Stomach smooth muscle (tissue), 2 donors: ENCODE measurements around the gene FOS.

ENCODE experiments used
- H3K27ac ChIP-seq: one replicate; pipeline ENCODE4 v1.7.0; 2013; ENCODE audit warnings: mild to moderate bottlenecking, low read length, inconsistent platforms
- H3K27me3 ChIP-seq, 2 donors: one replicate each; pipeline ENCODE4 v1.7.0; 2013; ENCODE audit warnings: low read length in 2 of 2; ENCODE audit not compliant: insufficient read depth in 2 of 2, control insufficient read depth in 1 of 2
- H3K36me3 ChIP-seq, 2 donors: one replicate each; pipeline ENCODE4 v1.7.0; 2013; ENCODE audit warnings: low read length in 2 of 2; ENCODE audit not compliant: control insufficient read depth in 2 of 2, insufficient read depth in 2 of 2
- H3K4me1 ChIP-seq: one replicate; pipeline ENCODE4 v1.7.0; 2013; ENCODE audit warnings: low read length; ENCODE audit not compliant: control insufficient read depth, insufficient read depth
- H3K4me3 ChIP-seq, 2 donors: one replicate each; pipeline ENCODE4 v1.7.0; 2013; ENCODE audit warnings: low read length in 2 of 2
- H3K9ac ChIP-seq, 2 donors: one replicate each; pipeline ENCODE4 v1.7.0; 2013; ENCODE audit warnings: low read length in 2 of 2, mild to moderate bottlenecking in 1 of 2
- H3K9me3 ChIP-seq, 2 donors: one replicate each; pipeline ENCODE4 v1.7.0; 2013; ENCODE audit warnings: low read length in 2 of 2; ENCODE audit not compliant: control insufficient read depth in 2 of 2
- donor health status: healthy.
- donor health status: Pancreatic carcinoma.

The FOS gene

DNA sequence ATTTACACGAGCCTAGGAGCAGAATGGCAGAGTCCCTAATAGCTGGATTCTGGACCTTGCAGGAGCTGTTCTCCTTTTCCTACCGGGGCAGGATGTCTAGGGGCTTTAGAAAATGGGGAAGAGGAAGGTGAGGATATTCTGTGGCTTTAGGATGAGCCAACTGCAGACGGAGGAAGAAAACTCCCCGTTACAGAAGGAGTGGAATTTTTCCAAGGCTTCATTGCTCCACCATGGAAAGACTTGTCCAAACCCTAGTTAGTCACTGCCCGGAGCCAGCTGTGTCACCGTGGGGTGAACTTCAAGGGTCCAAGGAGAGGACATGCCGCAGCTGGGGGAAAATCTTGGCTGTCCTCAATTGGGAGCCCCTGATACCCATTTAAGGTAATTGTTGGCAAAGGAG is 41.6 kb downstream of the FOS start:
- H3K36me3 ChIP-seq: no peaks in the 10 kb centered on the region
- H3K9ac ChIP-seq: no peak overlapping the region
- peaks cover 5% of the 10 kb centered on the region for H3K4me1 ChIP-seq
- H3K4me3 ChIP-seq: no peak overlapping the region
- H3K27me3 ChIP-seq: peaks cover 0 to 2% of the 10 kb centered on the region in 2 donors
- no peaks in the 10 kb centered on the region for H3K9me3 ChIP-seq
- no peak overlapping the region for H3K27ac ChIP-seq

GRCh38 chr14:75322746-75323145 is 44.1 kb downstream of the FOS start:
- Histone ChIP-seq H3K9ac (no peak overlapping the region), H3K36me3 (no peaks in the 10 kb centered on the region), H3K9me3 (no peaks in the 10 kb centered on the region), H3K4me3 (no peak overlapping the region), H3K27me3 (peaks cover 0 to 2% of the 10 kb centered on the region in 2 donors), H3K27ac (no peak overlapping the region), H3K4me1 (no peaks in the 10 kb centered on the region)

GRCh38 chr14:75323571-75323970 is 44.9 kb downstream of the FOS start:
- H3K4me3 ChIP-seq: no peak overlapping the region
- no peaks in the 10 kb centered on the region for H3K9me3 ChIP-seq
- H3K9ac ChIP-seq: no peak overlapping the region
- H3K27ac ChIP-seq: no peak overlapping the region
- H3K36me3 ChIP-seq: no peaks in the 10 kb centered on the region
- no peaks in the 10 kb centered on the region for H3K4me1 ChIP-seq
- peaks cover 0 to 2% of the 10 kb centered on the region in 2 donors for H3K27me3 ChIP-seq

DNA sequence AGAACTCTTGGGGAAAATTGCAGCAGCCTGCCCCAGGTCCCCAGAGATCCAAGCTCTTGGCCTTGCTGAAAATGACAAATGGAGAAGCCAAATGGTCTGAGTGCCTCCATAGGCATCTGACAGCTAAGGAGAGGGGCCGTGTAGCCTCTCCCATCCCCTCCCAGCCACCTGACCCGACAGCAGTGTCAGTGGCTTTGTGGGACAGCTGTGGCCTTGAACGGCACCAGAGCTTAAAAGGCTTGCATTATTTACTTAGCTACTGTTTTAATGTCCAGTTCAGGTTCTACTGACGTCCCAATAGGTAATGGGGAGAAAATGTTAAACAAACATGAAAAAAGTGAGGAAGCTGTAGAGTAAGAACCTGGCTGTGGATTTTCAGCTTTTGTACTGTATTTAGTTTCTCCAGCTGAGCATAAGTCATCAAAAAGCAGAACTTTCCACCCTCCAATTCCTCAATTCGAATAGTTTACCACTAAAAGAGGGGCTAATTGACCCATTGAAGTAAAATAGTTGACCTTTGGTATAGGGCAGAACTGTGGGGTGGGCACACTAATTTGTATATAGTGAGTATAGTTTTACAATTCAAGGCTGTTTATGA is 50.0 kb downstream of the FOS start:
- Histone ChIP-seq H3K4me3 (no peak overlapping the region), H3K36me3 (no peaks in the 10 kb centered on the region), H3K27ac (no peak overlapping the region)

GRCh38 chr14:75329369-75329768 is 50.7 kb downstream of the FOS start:
- no peak overlapping the region for H3K27ac ChIP-seq

More for the DNA sequence above, 50.0 kb downstream of the FOS start:
- no peaks in the 10 kb centered on the region for H3K27me3 ChIP-seq
- H3K9me3 ChIP-seq: no peaks in the 10 kb centered on the region
- H3K4me1 ChIP-seq: no peaks in the 10 kb centered on the region
- no peak overlapping the region for H3K9ac ChIP-seq

DNA sequence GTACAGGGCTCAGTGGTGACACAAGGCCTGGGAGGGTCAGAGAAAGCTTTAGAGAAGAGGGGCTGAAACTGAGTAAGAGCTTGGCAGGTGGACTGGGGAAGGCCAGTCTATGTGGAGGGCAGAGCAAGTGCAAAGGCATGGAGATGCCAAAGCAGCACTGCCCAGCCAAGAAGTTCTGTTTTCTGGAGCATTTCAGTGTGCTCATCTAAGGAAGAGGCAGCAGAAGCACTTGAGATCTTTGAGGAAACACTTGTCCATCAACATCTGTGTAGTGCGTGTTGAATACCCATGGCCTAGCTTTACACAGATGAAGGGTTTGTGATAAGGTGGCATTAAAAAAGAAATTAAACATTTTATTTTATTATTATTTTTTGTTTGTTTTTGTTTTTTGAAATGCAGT is 52.8 kb downstream of the FOS start:
- H3K27ac ChIP-seq: no peak overlapping the region

More at GRCh38 chr14:75329369-75329768, 50.7 kb downstream of the FOS start:
- Histone ChIP-seq H3K9me3 (no peaks in the 10 kb centered on the region), H3K36me3 (no peaks in the 10 kb centered on the region), H3K4me3 (no peak overlapping the region), H3K4me1 (peaks cover 5% of the 10 kb centered on the region), H3K27me3 (no peaks in the 10 kb centered on the region), H3K9ac (no peak overlapping the region)

More for the DNA sequence above, 52.8 kb downstream of the FOS start:
- Histone ChIP-seq H3K9me3 (no peaks in the 10 kb centered on the region), H3K27me3 (no peaks in the 10 kb centered on the region), H3K9ac (no peak overlapping the region), H3K4me3 (no peak overlapping the region), H3K36me3 (no peaks in the 10 kb centered on the region), H3K4me1 (peaks cover 10% of the 10 kb centered on the region)
